GM12891 (cell line): ENCODE measurements around the gene SNX10.

Source experiments
- DNase-seq: peaks from one replicate; pipeline ENCODE4 v3.0.0; 2011; ENCODE audit warnings: low spot score; ENCODE audit not compliant: insufficient read length
- FAIRE-seq: peaks from 2 replicates; lab custom pipeline; 2011; peaks lifted over from hg19 to GRCh38; lab: Jason Lieb, UNC
- PAX5 ChIP-seq: IDR thresholded peaks from 2 replicates; pipeline ENCODE4 v1.6.1; 2011; ENCODE audit warnings: low read length, moderate library complexity, mild to moderate bottlenecking; ENCODE audit not compliant: insufficient read depth, severe bottlenecking
- POLR2A ChIP-seq: IDR thresholded peaks from 2 replicates; pipeline ENCODE4 v1.6.1; 2011; ENCODE audit warnings: low read depth, low read length, control low read depth
- POLR2AphosphoS5 ChIP-seq: IDR thresholded peaks from 2 replicates; pipeline ENCODE4 v1.6.1; 2011; ENCODE audit warnings: low read depth, low read length, control low read depth
- POU2F2 ChIP-seq: IDR thresholded peaks from 2 replicates; pipeline ENCODE4 v1.6.1; 2011; ENCODE audit warnings: low read depth, mild to moderate bottlenecking, control low read depth, low read length, moderate library complexity
- SPI1 ChIP-seq: IDR thresholded peaks from 2 replicates; pipeline ENCODE4 v1.6.1; 2011; ENCODE audit warnings: low read depth, low read length, control low read depth
- TAF1 ChIP-seq: IDR thresholded peaks from 2 replicates; pipeline ENCODE4 v1.6.1; 2011; ENCODE audit warnings: low read depth, low read length, control low read depth

Gene SNX10

GRCh38 chr7:26365901-26366275 is 74.2 kb downstream of the SNX10 start:
- DNase-seq (no peak), FAIRE-seq (peak; percentile 72)
- TF ChIP-seq SPI1 (no peak), PAX5 (no peak), POLR2A (no peak), TAF1 (no peak), POU2F2 (no peak)

- TF ChIP-seq SPI1 (no peak), POLR2A (no peak), PAX5 (no peak), POU2F2 (no peak), TAF1 (no peak), POLR2AphosphoS5 (no peak)
- FAIRE-seq, result no peak
- no peak for DNase-seq
These were observed 75.6 kb downstream of the SNX10 start for GRCh38 chr7:26367219-26367711.

- DNase-seq (no peak), FAIRE-seq (no peak)
- TF ChIP-seq PAX5 (no peak), POLR2AphosphoS5 (no peak), POU2F2 (no peak), SPI1 (no peak), TAF1 (no peak), POLR2A (no peak)
These were observed 76.9 kb downstream of the SNX10 start for GRCh38 chr7:26368542-26368941.

GRCh38 chr7:26369593-26369992 is 77.9 kb downstream of the SNX10 start:
- TF ChIP-seq POU2F2 (no peak), POLR2AphosphoS5 (no peak), SPI1 (no peak), TAF1 (no peak), PAX5 (no peak), POLR2A (no peak)
- FAIRE-seq (peak; percentile 71), DNase-seq (no peak)

DNA sequence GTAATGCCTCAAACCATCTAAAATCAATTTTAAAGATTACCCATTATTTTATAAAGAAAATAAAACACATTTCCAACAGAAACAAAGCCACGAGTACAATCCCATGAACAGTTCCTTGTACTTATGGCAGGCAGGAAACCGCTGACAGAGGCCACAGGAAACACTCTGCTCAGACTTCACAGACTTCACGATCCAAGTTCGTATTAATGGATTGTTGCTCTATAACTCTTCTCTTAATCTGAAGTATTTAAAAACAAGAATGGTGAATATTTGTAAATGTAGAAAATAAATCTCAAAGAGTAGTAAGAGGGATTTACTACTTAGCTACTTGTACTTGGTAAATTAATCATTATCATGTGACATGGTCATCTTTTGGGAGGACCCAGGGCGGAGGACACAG is 78.3 kb downstream of the SNX10 start:
- TF ChIP-seq SPI1 (no peak), POU2F2 (no peak), POLR2A (no peak)
- no peak for FAIRE-seq
- DNase-seq, result no peak

DNA sequence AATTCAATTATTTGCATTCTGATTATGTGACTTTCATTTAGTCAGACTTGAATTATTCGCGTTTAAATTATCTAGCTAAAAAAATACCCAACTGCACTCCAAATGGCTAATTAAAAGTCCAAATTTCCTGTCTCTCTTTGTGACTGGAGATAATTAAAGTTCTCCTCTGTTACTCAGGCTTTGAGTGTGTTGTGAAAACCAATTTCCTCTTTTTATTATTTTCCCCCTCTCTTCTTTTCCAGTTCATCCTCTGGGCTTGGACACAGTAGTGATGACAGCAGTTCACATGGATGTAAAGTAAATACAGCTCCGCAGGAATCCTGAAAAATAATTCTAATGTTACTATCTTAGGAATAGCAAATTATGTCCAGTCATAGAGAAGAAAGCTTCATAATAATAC is 80.6 kb downstream of the SNX10 start:
- FAIRE-seq, result no peak
- DNase-seq, result no peak
- TF ChIP-seq SPI1 (no peak), POLR2A (no peak)

DNA sequence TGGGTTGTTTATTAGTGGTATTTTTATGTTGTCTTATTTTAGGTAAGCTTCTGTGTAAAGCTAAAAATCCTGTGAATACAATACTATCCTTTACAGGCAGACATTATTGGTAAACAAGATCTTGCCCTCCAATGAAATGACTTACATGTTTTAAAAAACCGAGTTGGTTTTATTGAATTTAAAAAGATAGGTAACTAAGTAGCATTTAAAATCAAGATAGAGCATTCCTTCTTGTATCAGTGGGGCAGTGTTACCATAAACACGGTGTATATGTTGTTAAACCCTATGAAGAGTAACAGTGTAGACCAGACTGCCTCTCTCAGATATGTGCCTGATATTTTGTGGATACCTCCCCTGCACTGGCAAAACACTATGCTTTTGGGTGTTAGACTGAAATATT is 81.0 kb downstream of the SNX10 start:
- FAIRE-seq (no peak), DNase-seq (no peak)
- TF ChIP-seq POU2F2 (no peak), PAX5 (no peak), POLR2A (no peak), POLR2AphosphoS5 (no peak), TAF1 (no peak), SPI1 (no peak)

GRCh38 chr7:26374647-26375373 is 83.1 kb downstream of the SNX10 start:
- no peak for TF ChIP-seq POLR2AphosphoS5

GRCh38 chr7:26375726-26376174 is 84.1 kb downstream of the SNX10 start:
- FAIRE-seq (no peak), DNase-seq (no peak)
- TF ChIP-seq POLR2AphosphoS5 (no peak), POU2F2 (no peak), SPI1 (no peak), POLR2A (no peak), TAF1 (no peak), PAX5 (no peak)

More at GRCh38 chr7:26374647-26375373, 83.1 kb downstream of the SNX10 start:
- DNase-seq, result no peak
- FAIRE-seq, result no peak

- DNase-seq (peak; percentile 40), FAIRE-seq (peak; percentile 75)
- TF ChIP-seq POLR2AphosphoS5 (no peak), TAF1 (no peak), PAX5 (no peak), SPI1 (no peak), POLR2A (no peak), POU2F2 (no peak)
These were observed 84.7 kb downstream of the SNX10 start for GRCh38 chr7:26376175-26376917.
